Activated CD8-positive, alpha-beta T cell treated with anti-CD3 and anti-CD28 coated beads, Interleukin-2, amount 10 ng/mL, durations not matched to agents 7 days and 5 days (primary cell): ENCODE measurements around the gene BTLA. TPM values are rescaled to one million over a fixed set of nuclear protein-coding genes. Genes with fewer than 3 reads are reported as not detected.
A peak's percentile ranks its signal among the peaks of the same experiment; 100 is the strongest.

Source experiments
- ATAC-seq: fragments of 150-1000 bp; cut with Tn5 transposase; one replicate; pipeline ENCODE4 v1.10.0; 2021; ENCODE audit warnings: moderate library complexity
- CTCF ChIA-PET: fragments of 350-600 bp; sonication (Branson Sonifier 250); formaldehyde crosslinking; loops from one replicate; lab custom pipeline; 2021; ENCODE audit warnings: antibody characterized with exemption; lab: Charles Lee
- POLR2A ChIA-PET: fragments of 350-600 bp; sonication (Branson Sonifier 250); formaldehyde crosslinking; loops from one replicate; lab custom pipeline; 2021; ENCODE audit warnings: antibody characterized with exemption; lab: Charles Lee
- DNase-seq: peaks from one replicate; pipeline ENCODE4 v3.0.0-alpha.2; 2020
- H3K27ac Mint-ChIP-seq: one replicate; pipeline ENCODE4 v1.8.0; 2021; ENCODE audit warnings: mild to moderate bottlenecking, mixed read lengths
- H3K27me3 Mint-ChIP-seq: one replicate; pipeline ENCODE4 v1.8.0; 2021; ENCODE audit warnings: low read depth, mixed read lengths
- H3K36me3 Mint-ChIP-seq: one replicate; pipeline ENCODE4 v1.8.0; 2021; ENCODE audit warnings: low read depth, mixed read lengths
- H3K4me1 Mint-ChIP-seq: one replicate; pipeline ENCODE4 v1.8.0; 2021; ENCODE audit warnings: low read depth, mixed read lengths
- H3K4me3 Mint-ChIP-seq: one replicate; pipeline ENCODE4 v1.8.0; 2021; ENCODE audit warnings: mild to moderate bottlenecking, mixed read lengths
- H3K9me3 Mint-ChIP-seq: one replicate; pipeline ENCODE4 v1.8.0; 2022; ENCODE audit warnings: mixed read lengths; ENCODE audit not compliant: insufficient read depth
- total RNA-seq, 2 experiments: library from RNA; stranded (reverse); gene quantifications; one replicate each; pipeline ENCODE4 v1.2.3, GENCODE V29; 2021

The BTLA gene
- total RNA-seq, 2 experiments from 2014 or later, result 22.3 to 26.0 TPM

GRCh38 chr3:112489674-112490479 lies 9.4 kb downstream of the BTLA start:
- Mint-ChIP-seq H3K36me3 (peaks cover 59% of the 10 kb centered on the region), H3K27ac (no peak overlapping the region), H3K27me3 (no peaks in the 10 kb centered on the region), H3K4me3 (no peak overlapping the region), H3K4me1 (peaks cover 57% of the 10 kb centered on the region), H3K9me3 (no peaks in the 10 kb centered on the region)
- CTCF ChIA-PET, result interaction anchor here (0.8 to 1.7 kb wide), 3 partner anchors 9 to 378 kb away, joined by 3 to 6 read pairs (median 4); partner anchors contain the start of gene BTLA
- POLR2A ChIA-PET, result interaction anchor here (1.0 kb wide), 1 partner anchor 9 kb away, joined by 3 read pairs; the partner anchor contains the start of gene BTLA
- no peak for DNase-seq
- no peak for ATAC-seq

GRCh38 chr3:112486811-112487505 lies 12.3 kb downstream of the BTLA start:
- POLR2A ChIA-PET, result no interaction called here
- H3K4me3 Mint-ChIP-seq, result no peak overlapping the region
- ATAC-seq (no peak), DNase-seq (no peak)
- peaks cover 55% of the 10 kb centered on the region for H3K4me1 Mint-ChIP-seq
- CTCF ChIA-PET, result interaction anchor here (1.3 kb wide), 1 partner anchor 8 kb away, joined by 4 read pairs; no protein-coding TSS in a partner anchor
- no peaks in the 10 kb centered on the region for H3K27me3 Mint-ChIP-seq
- H3K36me3 Mint-ChIP-seq, result peaks cover 57% of the 10 kb centered on the region
- H3K27ac Mint-ChIP-seq, result no peak overlapping the region
- no peaks in the 10 kb centered on the region for H3K9me3 Mint-ChIP-seq

GRCh38 chr3:112484352-112484751 lies 14.9 kb downstream of the BTLA start:
- Mint-ChIP-seq H3K9me3 (peaks cover 4% of the 10 kb centered on the region), H3K4me1 (peaks cover 50% of the 10 kb centered on the region), H3K27ac (peak overlapping the region; percentile 4), H3K36me3 (peaks cover 56% of the 10 kb centered on the region), H3K27me3 (no peaks in the 10 kb centered on the region), H3K4me3 (no peak overlapping the region)
- ATAC-seq, result no peak
- CTCF ChIA-PET, result interaction anchor here (1.2 to 3.2 kb wide), 3 partner anchors 12 to 36 kb away, joined by 3 to 10 read pairs (median 4); partner anchors contain the start of gene BTLA
- POLR2A ChIA-PET, result no interaction called here
- DNase-seq, result no peak

GRCh38 chr3:112482675-112483074 lies 16.6 kb downstream of the BTLA start:
- no peak for DNase-seq
- ATAC-seq, result no peak
- Mint-ChIP-seq H3K36me3 (peaks cover 58% of the 10 kb centered on the region), H3K9me3 (peaks cover 4% of the 10 kb centered on the region), H3K27ac (peak overlapping the region; percentile 80), H3K27me3 (no peaks in the 10 kb centered on the region), H3K4me1 (peaks cover 49% of the 10 kb centered on the region), H3K4me3 (peak overlapping the region; percentile 53)
- POLR2A ChIA-PET, result interaction anchor here (1.1 kb wide), 1 partner anchor 16 kb away, joined by 7 read pairs; no protein-coding TSS in a partner anchor
- CTCF ChIA-PET, result interaction anchor here (3.2 kb wide), 1 partner anchor 16 kb away, joined by 10 read pairs; the partner anchor contains the start of gene BTLA

GRCh38 chr3:112481302-112481721 lies 18.0 kb downstream of the BTLA start:
- no peak for DNase-seq
- H3K4me1 Mint-ChIP-seq, result peaks cover 48% of the 10 kb centered on the region
- ChIA-PET CTCF (interaction anchor here (3.2 kb wide), 1 partner anchor 18 kb away, joined by 10 read pairs; the partner anchor contains the start of gene BTLA), POLR2A (no interaction called here)
- peaks cover 4% of the 10 kb centered on the region for H3K9me3 Mint-ChIP-seq
- H3K4me3 Mint-ChIP-seq, result no peak overlapping the region
- H3K27ac Mint-ChIP-seq, result no peak overlapping the region
- no peaks in the 10 kb centered on the region for H3K27me3 Mint-ChIP-seq
- peaks cover 64% of the 10 kb centered on the region for H3K36me3 Mint-ChIP-seq
- ATAC-seq, result no peak

- H3K9me3 Mint-ChIP-seq, result peaks cover 4% of the 10 kb centered on the region
- peaks cover 58% of the 10 kb centered on the region for H3K4me1 Mint-ChIP-seq
- H3K27me3 Mint-ChIP-seq, result no peaks in the 10 kb centered on the region
- peaks cover 70% of the 10 kb centered on the region for H3K36me3 Mint-ChIP-seq
- no peak overlapping the region for H3K27ac Mint-ChIP-seq
- ATAC-seq (no peak), DNase-seq (no peak)
- CTCF ChIA-PET, result interaction anchor here (1.1 to 1.5 kb wide), 3 partner anchors 10 to 12 kb away, joined by 3 to 4 read pairs (median 3); no protein-coding TSS in a partner anchor
- POLR2A ChIA-PET, result no interaction called here
- no peak overlapping the region for H3K4me3 Mint-ChIP-seq
Observed at GRCh38 chr3:112477891-112478290, 21.4 kb downstream of the BTLA start.

- no peak overlapping the region for H3K4me3 Mint-ChIP-seq
- ChIA-PET CTCF (no interaction called here), POLR2A (interaction anchor here (1.5 kb wide), 1 partner anchor 20 kb away, joined by 3 read pairs; no protein-coding TSS in a partner anchor)
- no peaks in the 10 kb centered on the region for H3K27me3 Mint-ChIP-seq
- ATAC-seq, result no peak
- H3K9me3 Mint-ChIP-seq, result peaks cover 4% of the 10 kb centered on the region
- H3K27ac Mint-ChIP-seq, result no peak overlapping the region
- peaks cover 77% of the 10 kb centered on the region for H3K36me3 Mint-ChIP-seq
- peaks cover 55% of the 10 kb centered on the region for H3K4me1 Mint-ChIP-seq
- DNase-seq, result no peak
Observed at GRCh38 chr3:112476346-112476745, 22.9 kb downstream of the BTLA start.

GRCh38 chr3:112474796-112475195 lies 24.5 kb downstream of the BTLA start:
- ATAC-seq (no peak), DNase-seq (no peak)
- H3K4me1 Mint-ChIP-seq, result peaks cover 59% of the 10 kb centered on the region
- no peak overlapping the region for H3K27ac Mint-ChIP-seq
- CTCF ChIA-PET, result no interaction called here
- no peak overlapping the region for H3K4me3 Mint-ChIP-seq
- POLR2A ChIA-PET, result no interaction called here
- no peaks in the 10 kb centered on the region for H3K9me3 Mint-ChIP-seq
- H3K27me3 Mint-ChIP-seq, result no peaks in the 10 kb centered on the region
- peaks cover 82% of the 10 kb centered on the region for H3K36me3 Mint-ChIP-seq

GRCh38 chr3:112472691-112473090 lies 26.6 kb downstream of the BTLA start:
- POLR2A ChIA-PET, result no interaction called here
- CTCF ChIA-PET, result interaction anchor here (1.2 kb wide), 1 partner anchor 11 kb away, joined by 3 read pairs; no protein-coding TSS in a partner anchor
- Mint-ChIP-seq H3K36me3 (peaks cover 78% of the 10 kb centered on the region), H3K4me1 (peaks cover 71% of the 10 kb centered on the region), H3K27me3 (no peaks in the 10 kb centered on the region), H3K9me3 (no peaks in the 10 kb centered on the region), H3K27ac (peak overlapping the region; percentile 58), H3K4me3 (no peak overlapping the region)
- no peak for DNase-seq
- no peak for ATAC-seq

- Mint-ChIP-seq H3K36me3 (peaks cover 75% of the 10 kb centered on the region), H3K9me3 (no peaks in the 10 kb centered on the region)
- POLR2A ChIA-PET, result no interaction called here
Observed at GRCh38 chr3:112471596-112472325, 27.5 kb downstream of the BTLA start.

GRCh38 chr3:112470788-112471187 lies 28.5 kb downstream of the BTLA start:
- H3K4me3 Mint-ChIP-seq, result no peak overlapping the region
- DNase-seq (no peak), ATAC-seq (no peak)
- ChIA-PET CTCF (interaction anchor here (1.3 kb wide), 1 partner anchor 49 kb away, joined by 3 read pairs; no protein-coding TSS in a partner anchor), POLR2A (no interaction called here)
- peaks cover 74% of the 10 kb centered on the region for H3K36me3 Mint-ChIP-seq
- H3K4me1 Mint-ChIP-seq, result peaks cover 85% of the 10 kb centered on the region
- no peak overlapping the region for H3K27ac Mint-ChIP-seq
- H3K27me3 Mint-ChIP-seq, result no peaks in the 10 kb centered on the region
- H3K9me3 Mint-ChIP-seq, result no peaks in the 10 kb centered on the region

More at GRCh38 chr3:112471596-112472325, 27.5 kb downstream of the BTLA start:
- Mint-ChIP-seq H3K27me3 (no peaks in the 10 kb centered on the region), H3K4me3 (no peak overlapping the region), H3K27ac (peak overlapping the region; percentile 16), H3K4me1 (peaks cover 76% of the 10 kb centered on the region)
- no peak for ATAC-seq
- DNase-seq, result no peak
- CTCF ChIA-PET, result interaction anchor here (0.7 kb wide), 1 partner anchor 138 kb away, joined by 3 read pairs; no protein-coding TSS in a partner anchor
